Measurements from ENCODE around the gene PHLDB3.
"Not testable (repeated sequence)": the region's sequence is repeated elsewhere in the genome, so short reads cannot be mapped to it uniquely, and the experiment has no call there.

PHLDB3 gene

DNA sequence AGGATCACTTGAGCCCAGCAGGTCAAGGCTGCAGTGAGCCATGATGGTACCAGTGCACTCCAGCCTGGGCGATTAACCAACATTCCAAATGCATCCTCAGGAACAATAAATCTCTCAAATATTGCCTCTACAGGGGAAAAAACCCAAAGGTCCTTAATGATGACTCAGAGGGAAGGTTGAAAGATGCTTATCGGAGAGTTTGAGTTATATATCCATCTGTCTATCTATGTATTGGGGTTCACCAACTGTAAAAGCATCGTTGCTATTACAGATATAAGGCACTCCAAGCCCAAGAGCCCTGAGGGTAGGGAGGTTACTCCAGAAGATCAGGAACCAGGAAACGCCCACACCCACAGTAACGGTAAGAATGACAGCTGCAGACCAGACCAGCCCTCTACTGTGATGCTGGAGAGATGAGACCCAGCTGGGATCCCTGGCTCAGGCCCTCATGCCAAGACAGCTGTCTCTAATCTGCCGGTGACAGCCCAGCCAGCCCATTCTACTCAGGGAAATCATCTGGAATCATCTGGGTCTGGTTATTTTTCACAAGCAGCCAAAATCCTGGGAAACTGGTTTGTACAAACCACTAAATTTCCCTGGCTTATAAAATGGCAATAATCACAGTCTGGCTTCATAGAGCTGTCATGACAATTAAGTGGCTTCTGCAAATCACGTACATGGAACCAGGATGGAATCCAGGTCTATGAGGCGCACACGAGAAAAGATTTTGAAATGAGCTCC is 66.1 kb downstream of the PHLDB3 start:
- Histone ChIP-seq H3K4me3 (ENCODE audit: low read depth in 1 of 2, low read length in 2 of 2) (no peak overlapping the region), H3K36me3 (ENCODE audit: control insufficient read depth in 1 of 2, insufficient read depth in 2 of 2, low read length in 2 of 2) (no peaks in the 10 kb centered on the region), H3K27ac (ENCODE audit: low read depth, low read length) (no peak overlapping the region), H3K9me3 (ENCODE audit: control insufficient read depth in 1 of 2, low read length in 2 of 2) (no peaks in the 10 kb centered on the region), H3K27me3 (ENCODE audit: control insufficient read depth in 1 of 2, insufficient read depth in 2 of 2, low read length in 2 of 2) (no peaks in the 10 kb centered on the region), H3K4me1 (ENCODE audit: control insufficient read depth in 1 of 2, insufficient read depth in 2 of 2, low read length in 2 of 2) (peaks cover 8 to 12% of the 10 kb centered on the region in 2 donors), H3K9ac (ENCODE audit: low read depth in 1 of 2, low read length in 2 of 2) (no peak overlapping the region)

DNA sequence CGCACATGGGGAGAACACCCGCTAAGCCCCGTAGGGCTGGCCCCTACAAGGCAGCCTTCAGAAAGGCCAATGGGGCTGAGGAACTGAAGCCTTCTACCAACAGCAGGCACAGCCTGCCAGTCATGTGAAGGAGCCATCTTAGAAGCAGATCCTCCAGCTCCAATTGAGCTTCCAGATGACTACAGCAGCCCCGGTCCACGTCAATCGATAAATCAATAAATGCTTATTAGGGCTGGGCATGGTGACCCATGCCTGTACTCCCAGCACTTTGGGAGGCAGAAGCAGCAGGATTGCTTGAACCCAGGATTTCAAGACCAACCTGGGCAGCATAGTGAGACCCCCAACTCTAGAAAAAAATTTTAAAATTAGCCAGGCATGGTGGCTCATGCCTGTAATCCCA is 66.8 kb downstream of the PHLDB3 start:
- Histone ChIP-seq H3K36me3 (ENCODE audit: control insufficient read depth in 1 of 2, insufficient read depth in 2 of 2, low read length in 2 of 2) (no peaks in the 10 kb centered on the region), H3K27ac (ENCODE audit: low read depth, low read length) (no peak overlapping the region), H3K4me3 (ENCODE audit: low read depth in 1 of 2, low read length in 2 of 2) (no peak overlapping the region), H3K9me3 (ENCODE audit: control insufficient read depth in 1 of 2, low read length in 2 of 2) (no peaks in the 10 kb centered on the region), H3K9ac (ENCODE audit: low read depth in 1 of 2, low read length in 2 of 2) (no peak overlapping the region), H3K4me1 (ENCODE audit: control insufficient read depth in 1 of 2, insufficient read depth in 2 of 2, low read length in 2 of 2) (peaks cover 8 to 12% of the 10 kb centered on the region in 2 donors), H3K27me3 (ENCODE audit: control insufficient read depth in 1 of 2, insufficient read depth in 2 of 2, low read length in 2 of 2) (no peaks in the 10 kb centered on the region)

DNA sequence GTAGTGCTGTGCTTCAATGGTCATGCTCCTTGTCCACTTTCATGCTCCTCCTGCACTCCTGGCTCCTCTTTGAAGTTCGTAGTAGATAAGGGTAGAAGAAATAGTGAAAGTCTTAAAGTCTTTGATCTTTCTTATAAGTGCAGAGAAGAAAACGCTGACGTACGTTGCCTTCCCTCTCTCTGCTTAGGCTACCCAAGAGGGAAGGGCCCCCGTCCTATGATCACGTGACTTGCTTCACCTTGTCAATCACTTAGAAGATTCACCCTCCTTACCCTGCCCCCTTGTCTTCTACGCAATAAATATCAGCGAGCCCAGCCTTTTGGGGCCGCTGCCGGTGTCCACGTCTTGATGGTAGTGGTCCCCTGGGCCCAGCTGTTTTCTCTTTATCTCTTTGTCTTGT is 67.3 kb downstream of the PHLDB3 start:
- not testable (repeated sequence) for H3K4me3 ChIP-seq (ENCODE audit: low read depth in 1 of 2, low read length in 2 of 2); H3K36me3 ChIP-seq (ENCODE audit: control insufficient read depth in 1 of 2, insufficient read depth in 2 of 2, low read length in 2 of 2); H3K27ac ChIP-seq (ENCODE audit: low read depth, low read length); H3K27me3 ChIP-seq (ENCODE audit: control insufficient read depth in 1 of 2, insufficient read depth in 2 of 2, low read length in 2 of 2); H3K9me3 ChIP-seq (ENCODE audit: control insufficient read depth in 1 of 2, low read length in 2 of 2); H3K9ac ChIP-seq (ENCODE audit: low read depth in 1 of 2, low read length in 2 of 2)
- H3K4me1 ChIP-seq (ENCODE audit: control insufficient read depth in 1 of 2, insufficient read depth in 2 of 2, low read length in 2 of 2) = peaks cover 8 to 12% of the 10 kb centered on the region in 2 donors

DNA sequence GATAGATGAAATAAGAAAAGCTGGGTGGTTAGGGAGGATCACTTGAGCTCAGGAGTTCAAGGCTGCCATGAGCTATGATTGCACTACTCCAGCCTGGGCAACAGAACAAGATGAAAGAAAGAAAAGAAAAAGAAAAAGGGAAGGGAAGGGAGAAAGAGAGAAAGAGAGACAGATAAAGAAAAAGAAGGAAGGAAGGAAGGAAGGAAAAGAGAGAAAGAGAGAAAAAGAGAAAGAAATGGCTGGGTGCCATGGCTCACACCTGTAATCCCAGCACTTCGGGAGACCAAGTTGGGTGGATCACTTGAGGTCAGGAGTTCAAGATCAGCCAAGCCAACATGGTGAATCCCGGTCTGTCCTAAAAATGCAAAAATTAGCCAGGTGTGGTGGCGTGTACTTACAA is 68.8 kb downstream of the PHLDB3 start:
- no peaks in the 10 kb centered on the region for H3K27me3 ChIP-seq (ENCODE audit: control insufficient read depth in 1 of 2, insufficient read depth in 2 of 2, low read length in 2 of 2)
- peaks cover 8 to 12% of the 10 kb centered on the region in 2 donors for H3K4me1 ChIP-seq (ENCODE audit: control insufficient read depth in 1 of 2, insufficient read depth in 2 of 2, low read length in 2 of 2)
- H3K27ac ChIP-seq (ENCODE audit: low read depth, low read length) = no peak overlapping the region
- H3K36me3 ChIP-seq (ENCODE audit: control insufficient read depth in 1 of 2, insufficient read depth in 2 of 2, low read length in 2 of 2) = no peaks in the 10 kb centered on the region
- H3K9ac ChIP-seq (ENCODE audit: low read depth in 1 of 2, low read length in 2 of 2) = no peak overlapping the region
- no peak overlapping the region for H3K4me3 ChIP-seq (ENCODE audit: low read depth in 1 of 2, low read length in 2 of 2)
- no peaks in the 10 kb centered on the region for H3K9me3 ChIP-seq (ENCODE audit: control insufficient read depth in 1 of 2, low read length in 2 of 2)

DNA sequence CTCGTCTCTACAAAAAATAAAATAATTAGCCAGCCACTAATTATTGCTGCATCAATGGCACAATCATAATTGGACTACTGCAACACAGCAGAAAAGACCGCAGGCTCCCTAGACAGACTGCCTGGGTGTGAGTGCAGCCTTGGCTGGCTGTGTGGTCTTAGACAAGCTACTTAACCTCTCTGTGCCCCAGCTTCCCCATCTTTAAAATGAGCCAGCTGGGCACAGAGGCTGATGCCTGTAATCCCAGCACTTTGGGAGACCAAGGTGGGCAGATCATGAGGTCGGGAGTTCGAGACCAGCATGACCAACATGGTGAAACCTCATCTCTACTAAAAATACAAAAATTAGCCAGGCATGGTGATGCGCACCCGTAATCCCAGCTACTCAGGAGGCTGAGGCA is 70.9 kb downstream of the PHLDB3 start:
- H3K9ac ChIP-seq (ENCODE audit: low read depth in 1 of 2, low read length in 2 of 2) = no peak overlapping the region
- H3K9me3 ChIP-seq (ENCODE audit: control insufficient read depth in 1 of 2, low read length in 2 of 2) = no peaks in the 10 kb centered on the region
- H3K27me3 ChIP-seq (ENCODE audit: control insufficient read depth in 1 of 2, insufficient read depth in 2 of 2, low read length in 2 of 2) = no peaks in the 10 kb centered on the region
- no peak overlapping the region for H3K4me3 ChIP-seq (ENCODE audit: low read depth in 1 of 2, low read length in 2 of 2)
- no peaks in the 10 kb centered on the region for H3K36me3 ChIP-seq (ENCODE audit: control insufficient read depth in 1 of 2, insufficient read depth in 2 of 2, low read length in 2 of 2)
- H3K4me1 ChIP-seq (ENCODE audit: control insufficient read depth in 1 of 2, insufficient read depth in 2 of 2, low read length in 2 of 2) = peaks cover 6% of the 10 kb centered on the region in 2 donors
- H3K27ac ChIP-seq (ENCODE audit: low read depth, low read length) = no peak overlapping the region

DNA sequence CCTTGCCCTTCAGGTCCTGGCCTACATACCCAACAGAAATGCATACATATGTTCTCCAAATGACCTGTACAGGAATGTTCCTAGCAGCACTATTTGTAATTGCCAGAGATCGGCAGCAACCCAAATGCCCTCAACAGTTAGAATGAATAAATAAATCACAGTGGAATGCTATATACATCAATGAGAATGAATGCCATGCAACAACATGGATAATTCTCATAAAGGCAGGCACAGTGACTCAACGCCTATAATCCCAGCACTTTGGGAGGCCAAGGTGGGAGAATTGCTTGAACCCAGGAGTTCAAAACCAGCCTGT is 71.2 kb downstream of the PHLDB3 start:
- no peak overlapping the region for H3K4me3 ChIP-seq (ENCODE audit: low read depth in 1 of 2, low read length in 2 of 2)
- H3K36me3 ChIP-seq (ENCODE audit: control insufficient read depth in 1 of 2, insufficient read depth in 2 of 2, low read length in 2 of 2) = no peaks in the 10 kb centered on the region
- no peak overlapping the region for H3K9ac ChIP-seq (ENCODE audit: low read depth in 1 of 2, low read length in 2 of 2)
- peaks cover 2% of the 10 kb centered on the region in 2 donors for H3K4me1 ChIP-seq (ENCODE audit: control insufficient read depth in 1 of 2, insufficient read depth in 2 of 2, low read length in 2 of 2)
- H3K27me3 ChIP-seq (ENCODE audit: control insufficient read depth in 1 of 2, insufficient read depth in 2 of 2, low read length in 2 of 2) = no peaks in the 10 kb centered on the region
- no peak overlapping the region for H3K27ac ChIP-seq (ENCODE audit: low read depth, low read length)
- no peaks in the 10 kb centered on the region for H3K9me3 ChIP-seq (ENCODE audit: control insufficient read depth in 1 of 2, low read length in 2 of 2)

DNA sequence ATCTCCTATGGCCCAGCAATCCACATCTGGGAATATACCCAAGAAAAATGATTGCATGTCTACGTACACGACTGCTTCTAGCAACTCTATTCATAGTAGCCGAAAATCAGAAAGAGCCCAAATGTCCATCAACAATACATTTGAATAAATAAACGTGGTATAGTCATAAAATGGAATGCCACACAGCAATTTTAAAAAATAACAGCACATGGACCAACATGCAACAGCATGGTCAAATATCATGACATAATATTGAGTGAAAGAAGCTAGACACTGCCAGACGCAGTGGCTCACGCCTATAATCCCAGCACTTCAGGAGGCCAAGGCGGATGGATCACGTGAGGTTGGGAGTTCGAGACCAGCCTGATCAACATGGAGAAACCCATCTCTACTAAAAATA is 73.6 kb downstream of the PHLDB3 start:
- H3K4me1 ChIP-seq (ENCODE audit: control insufficient read depth in 1 of 2, insufficient read depth in 2 of 2, low read length in 2 of 2) = peaks cover 4% of the 10 kb centered on the region in 2 donors
- H3K9ac ChIP-seq (ENCODE audit: low read depth in 1 of 2, low read length in 2 of 2) = no peak overlapping the region
- no peaks in the 10 kb centered on the region for H3K9me3 ChIP-seq (ENCODE audit: control insufficient read depth in 1 of 2, low read length in 2 of 2)
- H3K36me3 ChIP-seq (ENCODE audit: control insufficient read depth in 1 of 2, insufficient read depth in 2 of 2, low read length in 2 of 2) = no peaks in the 10 kb centered on the region
- H3K27me3 ChIP-seq (ENCODE audit: control insufficient read depth in 1 of 2, insufficient read depth in 2 of 2, low read length in 2 of 2) = no peaks in the 10 kb centered on the region
- H3K27ac ChIP-seq (ENCODE audit: low read depth, low read length) = no peak overlapping the region
- H3K4me3 ChIP-seq (ENCODE audit: low read depth in 1 of 2, low read length in 2 of 2) = no peak overlapping the region

DNA sequence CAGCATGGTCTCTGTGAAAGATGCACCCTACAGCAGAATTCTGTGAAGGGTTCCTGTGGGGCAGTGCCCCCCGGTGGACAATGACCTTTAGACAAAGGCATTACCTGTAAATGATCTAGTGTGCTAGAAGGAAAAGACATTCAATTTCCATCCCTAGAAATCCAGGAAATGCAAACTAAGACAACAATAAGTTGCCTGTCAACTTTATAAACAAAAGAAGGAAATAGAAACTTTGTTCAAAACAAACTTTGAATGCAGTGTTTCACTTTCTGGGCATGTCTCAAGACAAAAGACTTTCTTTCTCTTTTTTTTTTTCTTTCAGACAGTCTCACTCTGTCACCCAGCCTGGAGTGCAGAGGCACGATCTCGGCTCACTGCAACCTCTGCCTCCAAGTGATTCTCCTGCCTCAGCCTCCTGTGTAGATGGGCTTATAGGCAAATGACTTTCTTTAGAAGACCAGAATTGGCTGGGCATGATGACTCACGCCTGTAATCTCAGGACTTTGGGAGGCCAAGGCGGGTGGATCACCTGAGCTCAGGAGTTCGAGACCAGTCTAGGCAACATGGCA is 74.3 kb downstream of the PHLDB3 start:
- no peaks in the 10 kb centered on the region for H3K36me3 ChIP-seq (ENCODE audit: control insufficient read depth in 1 of 2, insufficient read depth in 2 of 2, low read length in 2 of 2)
- H3K4me1 ChIP-seq (ENCODE audit: control insufficient read depth in 1 of 2, insufficient read depth in 2 of 2, low read length in 2 of 2) = peaks cover 4 to 12% of the 10 kb centered on the region in 2 donors
- H3K27me3 ChIP-seq (ENCODE audit: control insufficient read depth in 1 of 2, insufficient read depth in 2 of 2, low read length in 2 of 2) = no peaks in the 10 kb centered on the region
- H3K4me3 ChIP-seq (ENCODE audit: low read depth in 1 of 2, low read length in 2 of 2) = no peak overlapping the region
- H3K9me3 ChIP-seq (ENCODE audit: control insufficient read depth in 1 of 2, low read length in 2 of 2) = no peaks in the 10 kb centered on the region
- no peak overlapping the region for H3K27ac ChIP-seq (ENCODE audit: low read depth, low read length)
- no peak overlapping the region for H3K9ac ChIP-seq (ENCODE audit: low read depth in 1 of 2, low read length in 2 of 2)

DNA sequence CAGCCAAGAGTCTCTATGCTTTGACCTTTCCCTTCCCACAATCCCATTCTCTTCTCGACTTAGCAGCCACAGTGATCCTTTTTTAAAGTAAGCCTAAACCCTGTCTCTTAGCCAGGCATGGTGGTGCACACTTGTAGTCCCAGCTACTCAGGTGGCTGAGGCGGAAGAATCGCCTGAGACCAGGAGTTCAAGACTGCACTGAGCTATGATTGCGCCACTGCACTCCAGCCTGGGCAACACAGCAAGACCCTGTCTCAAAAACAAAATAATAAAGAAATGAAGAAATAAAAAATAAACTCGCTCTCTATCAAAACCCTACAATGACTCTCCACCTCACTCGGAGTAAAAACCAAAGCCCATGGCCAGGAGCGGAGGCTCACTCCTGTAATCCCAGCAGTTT is 75.2 kb downstream of the PHLDB3 start:
- H3K27ac ChIP-seq (ENCODE audit: low read depth, low read length) = no peak overlapping the region
- H3K36me3 ChIP-seq (ENCODE audit: control insufficient read depth in 1 of 2, insufficient read depth in 2 of 2, low read length in 2 of 2) = no peaks in the 10 kb centered on the region
- no peak overlapping the region for H3K4me3 ChIP-seq (ENCODE audit: low read depth in 1 of 2, low read length in 2 of 2)
- H3K9ac ChIP-seq (ENCODE audit: low read depth in 1 of 2, low read length in 2 of 2) = no peak overlapping the region
- H3K4me1 ChIP-seq (ENCODE audit: control insufficient read depth in 1 of 2, insufficient read depth in 2 of 2, low read length in 2 of 2) = peaks cover 4 to 13% of the 10 kb centered on the region in 2 donors
- no peaks in the 10 kb centered on the region for H3K27me3 ChIP-seq (ENCODE audit: control insufficient read depth in 1 of 2, insufficient read depth in 2 of 2, low read length in 2 of 2)
- no peaks in the 10 kb centered on the region for H3K9me3 ChIP-seq (ENCODE audit: control insufficient read depth in 1 of 2, low read length in 2 of 2)

DNA sequence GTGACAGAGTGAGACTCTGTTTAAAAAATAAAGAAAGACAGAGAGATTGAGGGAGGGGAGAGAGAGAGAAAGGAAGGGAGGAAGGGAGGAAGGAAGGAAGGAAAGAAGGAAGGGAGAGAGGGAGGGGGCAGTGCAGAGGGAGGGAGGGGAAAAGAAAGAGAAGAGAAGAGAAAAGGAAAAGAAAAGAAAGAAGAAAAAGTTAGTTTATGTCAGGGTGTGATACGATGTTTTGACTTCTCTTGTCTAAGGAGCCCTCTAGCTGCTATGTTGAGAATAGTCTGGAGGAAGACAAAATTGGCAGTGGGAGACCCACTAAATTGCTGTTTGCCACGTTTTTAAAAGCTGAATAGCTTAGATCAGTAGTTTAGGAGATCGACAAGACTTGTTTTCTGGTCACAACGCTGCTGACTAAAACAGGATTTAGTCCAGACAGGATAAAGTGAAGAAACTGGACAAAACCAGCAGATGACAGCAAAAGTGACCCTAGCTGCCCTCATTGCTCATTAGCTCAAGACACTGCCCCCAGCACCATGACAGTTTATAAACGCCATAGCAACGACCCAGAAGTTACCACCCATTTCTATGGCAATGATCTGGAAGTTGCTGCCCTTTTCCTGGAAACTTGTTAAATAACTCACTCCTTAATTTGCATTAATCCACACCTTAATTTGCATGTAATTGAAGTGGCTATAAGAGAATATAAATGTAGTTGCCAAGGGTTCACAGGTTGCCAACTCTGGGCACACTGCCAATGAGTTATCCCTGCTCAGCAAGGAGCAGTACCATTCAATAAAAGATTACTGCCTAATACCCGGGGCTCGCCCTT is 78.8 kb downstream of the PHLDB3 start:
- Histone ChIP-seq H3K4me3 (ENCODE audit: low read depth in 1 of 2, low read length in 2 of 2) (peak overlapping the region; percentile 8 to 38), H3K9me3 (ENCODE audit: control insufficient read depth in 1 of 2, low read length in 2 of 2) (no peaks in the 10 kb centered on the region), H3K27ac (ENCODE audit: low read depth, low read length) (peak overlapping the region; percentile 43), H3K27me3 (ENCODE audit: control insufficient read depth in 1 of 2, insufficient read depth in 2 of 2, low read length in 2 of 2) (no peaks in the 10 kb centered on the region), H3K4me1 (ENCODE audit: control insufficient read depth in 1 of 2, insufficient read depth in 2 of 2, low read length in 2 of 2) (peaks cover 4 to 13% of the 10 kb centered on the region in 2 donors), H3K36me3 (ENCODE audit: control insufficient read depth in 1 of 2, insufficient read depth in 2 of 2, low read length in 2 of 2) (no peaks in the 10 kb centered on the region), H3K9ac (ENCODE audit: low read depth in 1 of 2, low read length in 2 of 2) (peak overlapping the region; percentile 28 to 55)
